HL-60 (cell line): Measurements from ENCODE around the gene RINL.

ENCODE experiments used
- TF ChIP-seq, protein P1 (sequence below): IDR thresholded peaks from one replicate; pipeline ENCODE4 v1.5.1; 2011; ENCODE audit warnings: low read length, control low read depth, inconsistent platforms; ENCODE audit not compliant: insufficient read depth
- TF ChIP-seq, protein P2 (sequence below): IDR thresholded peaks from 2 replicates; pipeline ENCODE4 v1.6.1; 2012; ENCODE audit warnings: low read depth; ENCODE audit not compliant: insufficient replicate concordance

DNA sequence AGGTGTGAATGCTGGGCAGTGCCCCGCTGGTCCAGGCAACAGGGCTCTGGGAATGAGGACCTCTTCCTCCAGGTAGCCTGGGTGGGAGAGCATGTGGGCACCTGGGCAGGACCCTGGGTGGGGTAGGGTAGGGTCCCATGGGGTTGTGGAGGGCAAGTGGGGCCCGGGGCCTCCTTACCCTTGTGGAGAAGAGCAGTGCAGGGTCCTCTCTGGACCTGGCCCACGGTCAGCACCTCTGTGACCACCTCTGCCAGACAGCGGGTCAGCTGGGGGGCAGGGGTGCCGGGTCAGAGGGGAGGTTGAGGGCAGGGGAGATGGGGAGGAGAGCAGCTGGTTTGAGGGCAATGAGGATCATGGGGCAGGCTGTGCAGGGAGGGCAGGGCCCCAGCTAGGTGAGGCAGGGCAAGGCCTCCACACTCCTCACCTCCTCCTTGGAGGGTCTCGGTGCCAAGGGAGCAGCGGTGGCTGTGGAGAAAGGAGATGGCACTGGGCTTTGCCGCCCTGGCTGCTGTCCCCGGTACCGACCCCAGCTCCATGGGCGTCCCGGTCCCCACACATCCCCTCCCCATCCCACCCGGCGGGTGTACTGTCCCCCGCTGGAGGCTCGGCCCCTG, 33.4 kb upstream of the RINL start:
- TF ChIP-seq, protein P1, sequence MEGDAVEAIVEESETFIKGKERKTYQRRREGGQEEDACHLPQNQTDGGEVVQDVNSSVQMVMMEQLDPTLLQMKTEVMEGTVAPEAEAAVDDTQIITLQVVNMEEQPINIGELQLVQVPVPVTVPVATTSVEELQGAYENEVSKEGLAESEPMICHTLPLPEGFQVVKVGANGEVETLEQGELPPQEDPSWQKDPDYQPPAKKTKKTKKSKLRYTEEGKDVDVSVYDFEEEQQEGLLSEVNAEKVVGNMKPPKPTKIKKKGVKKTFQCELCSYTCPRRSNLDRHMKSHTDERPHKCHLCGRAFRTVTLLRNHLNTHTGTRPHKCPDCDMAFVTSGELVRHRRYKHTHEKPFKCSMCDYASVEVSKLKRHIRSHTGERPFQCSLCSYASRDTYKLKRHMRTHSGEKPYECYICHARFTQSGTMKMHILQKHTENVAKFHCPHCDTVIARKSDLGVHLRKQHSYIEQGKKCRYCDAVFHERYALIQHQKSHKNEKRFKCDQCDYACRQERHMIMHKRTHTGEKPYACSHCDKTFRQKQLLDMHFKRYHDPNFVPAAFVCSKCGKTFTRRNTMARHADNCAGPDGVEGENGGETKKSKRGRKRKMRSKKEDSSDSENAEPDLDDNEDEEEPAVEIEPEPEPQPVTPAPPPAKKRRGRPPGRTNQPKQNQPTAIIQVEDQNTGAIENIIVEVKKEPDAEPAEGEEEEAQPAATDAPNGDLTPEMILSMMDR, result no peak
- TF ChIP-seq, protein P2, sequence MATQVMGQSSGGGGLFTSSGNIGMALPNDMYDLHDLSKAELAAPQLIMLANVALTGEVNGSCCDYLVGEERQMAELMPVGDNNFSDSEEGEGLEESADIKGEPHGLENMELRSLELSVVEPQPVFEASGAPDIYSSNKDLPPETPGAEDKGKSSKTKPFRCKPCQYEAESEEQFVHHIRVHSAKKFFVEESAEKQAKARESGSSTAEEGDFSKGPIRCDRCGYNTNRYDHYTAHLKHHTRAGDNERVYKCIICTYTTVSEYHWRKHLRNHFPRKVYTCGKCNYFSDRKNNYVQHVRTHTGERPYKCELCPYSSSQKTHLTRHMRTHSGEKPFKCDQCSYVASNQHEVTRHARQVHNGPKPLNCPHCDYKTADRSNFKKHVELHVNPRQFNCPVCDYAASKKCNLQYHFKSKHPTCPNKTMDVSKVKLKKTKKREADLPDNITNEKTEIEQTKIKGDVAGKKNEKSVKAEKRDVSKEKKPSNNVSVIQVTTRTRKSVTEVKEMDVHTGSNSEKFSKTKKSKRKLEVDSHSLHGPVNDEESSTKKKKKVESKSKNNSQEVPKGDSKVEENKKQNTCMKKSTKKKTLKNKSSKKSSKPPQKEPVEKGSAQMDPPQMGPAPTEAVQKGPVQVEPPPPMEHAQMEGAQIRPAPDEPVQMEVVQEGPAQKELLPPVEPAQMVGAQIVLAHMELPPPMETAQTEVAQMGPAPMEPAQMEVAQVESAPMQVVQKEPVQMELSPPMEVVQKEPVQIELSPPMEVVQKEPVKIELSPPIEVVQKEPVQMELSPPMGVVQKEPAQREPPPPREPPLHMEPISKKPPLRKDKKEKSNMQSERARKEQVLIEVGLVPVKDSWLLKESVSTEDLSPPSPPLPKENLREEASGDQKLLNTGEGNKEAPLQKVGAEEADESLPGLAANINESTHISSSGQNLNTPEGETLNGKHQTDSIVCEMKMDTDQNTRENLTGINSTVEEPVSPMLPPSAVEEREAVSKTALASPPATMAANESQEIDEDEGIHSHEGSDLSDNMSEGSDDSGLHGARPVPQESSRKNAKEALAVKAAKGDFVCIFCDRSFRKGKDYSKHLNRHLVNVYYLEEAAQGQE, result no peak
